Stimulated activated CD8-positive, alpha-beta memory T cell treated with anti-CD3 and anti-CD28 coated beads, Interleukin-7, amount 100 ng/mL, for 4 hours (primary cell): Measurements from ENCODE around the gene NIPSNAP3A.

ENCODE experiments used
- DNase-seq, 2 donors: peaks; one replicate each; pipeline ENCODE4 v3.0.0-alpha.2; 2020; ENCODE audit warnings: low read depth in 2 of 2

Gene NIPSNAP3A

GRCh38 chr9:104808035-104808614 lies 60.6 kb downstream of the NIPSNAP3A start:
- no peak for DNase-seq
